MCF 10A (cell line): ENCODE measurements around the gene DCTN5. TPM values are rescaled to one million over a fixed set of nuclear protein-coding genes. Genes with fewer than 3 reads are reported as not detected.

ENCODE experiments used
- BruUV-seq: library from RNA; stranded (reverse); fragments of 400-500 nt; replicated peaks from 2 replicates; lab custom pipeline; 2021; lab: Mats Ljungman, UMichigan
- CTCF ChIA-PET: fragments of 300-600 bp; sonication (Branson Sonifier 250); formaldehyde crosslinking; extraction: SDS; loops from one replicate; lab custom pipeline; 2021; ENCODE audit warnings: antibody characterized with exemption, inconsistent platforms; lab: Yijun Ruan, JAX
- POLR2A ChIA-PET: fragments of 300-600, 350-650 bp; sonication (Branson Sonifier 250); formaldehyde crosslinking; extraction: SDS; loops from one replicate; lab custom pipeline; 2020; ENCODE audit warnings: antibody characterized with exemption, inconsistent platforms; lab: Yijun Ruan, JAX
- DNase-seq: peaks from one replicate; pipeline ENCODE4 v3.0.0-alpha.2; 2018; ENCODE audit not compliant: unreplicated experiment
- H3K27ac Mint-ChIP-seq: one replicate; pipeline ENCODE4 v1.8.0; 2022; ENCODE audit warnings: mild to moderate bottlenecking, low read depth, mixed read lengths; ENCODE audit not compliant: unreplicated experiment
- H3K27me3 Mint-ChIP-seq: one replicate; pipeline ENCODE4 v1.8.0; 2022; ENCODE audit warnings: mixed read lengths; ENCODE audit not compliant: insufficient read depth, unreplicated experiment
- H3K36me3 Mint-ChIP-seq: one replicate; pipeline ENCODE4 v1.8.0; 2022; ENCODE audit warnings: mild to moderate bottlenecking, moderate library complexity, mixed read lengths; ENCODE audit not compliant: insufficient read depth, unreplicated experiment
- H3K4me1 Mint-ChIP-seq: one replicate; pipeline ENCODE4 v1.8.0; 2022; ENCODE audit warnings: mixed read lengths; ENCODE audit not compliant: insufficient read depth, unreplicated experiment
- H3K4me3 Mint-ChIP-seq: one replicate; pipeline ENCODE4 v1.8.0; 2022; ENCODE audit warnings: mild to moderate bottlenecking, moderate library complexity, mixed read lengths; ENCODE audit not compliant: unreplicated experiment
- H3K9me3 Mint-ChIP-seq: one replicate; pipeline ENCODE4 v1.8.0; 2022; ENCODE audit warnings: mixed read lengths; ENCODE audit not compliant: unreplicated experiment
- intact Hi-C: fragments of 100-400 bp; cut with micrococcal nuclease; formaldehyde crosslinking; loops from 2 replicates; pipeline ENCODE4 v1.14.1; 2022
- total RNA-seq: library from RNA; stranded (reverse); gene quantifications from 2 replicates; pipeline ENCODE4 v1.2.3, GENCODE V29; 2022
- TF ChIP-seq, protein P1 (sequence below): fragments of 200-600 bp; IDR thresholded peaks from one replicate; pipeline ENCODE4 v1.8.0; 2022; ENCODE audit warnings: antibody characterized with exemption, mild to moderate bottlenecking; ENCODE audit not compliant: unreplicated experiment

DCTN5 gene
- total RNA-seq, 1 experiment from 2014 or later: 66.6 TPM

- CTCF ChIA-PET: no interaction called here
- Mint-ChIP-seq H3K36me3 (no peaks in the 10 kb centered on the region), H3K9me3 (no peaks in the 10 kb centered on the region), H3K27ac (no peak overlapping the region), H3K27me3 (peaks cover 22% of the 10 kb centered on the region), H3K4me3 (no peak overlapping the region), H3K4me1 (no peaks in the 10 kb centered on the region)
- no peak for DNase-seq
- no TSS peak for BruUV-seq
- intact Hi-C loops: no loop called here
- POLR2A ChIA-PET: no interaction called here
- TF ChIP-seq, protein P1, sequence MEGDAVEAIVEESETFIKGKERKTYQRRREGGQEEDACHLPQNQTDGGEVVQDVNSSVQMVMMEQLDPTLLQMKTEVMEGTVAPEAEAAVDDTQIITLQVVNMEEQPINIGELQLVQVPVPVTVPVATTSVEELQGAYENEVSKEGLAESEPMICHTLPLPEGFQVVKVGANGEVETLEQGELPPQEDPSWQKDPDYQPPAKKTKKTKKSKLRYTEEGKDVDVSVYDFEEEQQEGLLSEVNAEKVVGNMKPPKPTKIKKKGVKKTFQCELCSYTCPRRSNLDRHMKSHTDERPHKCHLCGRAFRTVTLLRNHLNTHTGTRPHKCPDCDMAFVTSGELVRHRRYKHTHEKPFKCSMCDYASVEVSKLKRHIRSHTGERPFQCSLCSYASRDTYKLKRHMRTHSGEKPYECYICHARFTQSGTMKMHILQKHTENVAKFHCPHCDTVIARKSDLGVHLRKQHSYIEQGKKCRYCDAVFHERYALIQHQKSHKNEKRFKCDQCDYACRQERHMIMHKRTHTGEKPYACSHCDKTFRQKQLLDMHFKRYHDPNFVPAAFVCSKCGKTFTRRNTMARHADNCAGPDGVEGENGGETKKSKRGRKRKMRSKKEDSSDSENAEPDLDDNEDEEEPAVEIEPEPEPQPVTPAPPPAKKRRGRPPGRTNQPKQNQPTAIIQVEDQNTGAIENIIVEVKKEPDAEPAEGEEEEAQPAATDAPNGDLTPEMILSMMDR: no peak
These were observed 68.7 kb downstream of the DCTN5 start for GRCh38 chr16:23710008-23710407.

- TF ChIP-seq, protein P1: no peak
- no peak for DNase-seq
- Mint-ChIP-seq H3K27ac (no peak overlapping the region), H3K27me3 (peaks cover 25% of the 10 kb centered on the region), H3K36me3 (no peaks in the 10 kb centered on the region), H3K4me3 (no peak overlapping the region), H3K4me1 (no peaks in the 10 kb centered on the region), H3K9me3 (no peaks in the 10 kb centered on the region)
- CTCF ChIA-PET: interaction anchor here (0.7 kb wide), 1 partner anchor 381 kb away, joined by 4 read pairs; no protein-coding TSS in a partner anchor
- POLR2A ChIA-PET: no interaction called here
- no TSS peak for BruUV-seq
- intact Hi-C loops: no loop called here
These were observed 69.2 kb downstream of the DCTN5 start for GRCh38 chr16:23710504-23710903.

DNA sequence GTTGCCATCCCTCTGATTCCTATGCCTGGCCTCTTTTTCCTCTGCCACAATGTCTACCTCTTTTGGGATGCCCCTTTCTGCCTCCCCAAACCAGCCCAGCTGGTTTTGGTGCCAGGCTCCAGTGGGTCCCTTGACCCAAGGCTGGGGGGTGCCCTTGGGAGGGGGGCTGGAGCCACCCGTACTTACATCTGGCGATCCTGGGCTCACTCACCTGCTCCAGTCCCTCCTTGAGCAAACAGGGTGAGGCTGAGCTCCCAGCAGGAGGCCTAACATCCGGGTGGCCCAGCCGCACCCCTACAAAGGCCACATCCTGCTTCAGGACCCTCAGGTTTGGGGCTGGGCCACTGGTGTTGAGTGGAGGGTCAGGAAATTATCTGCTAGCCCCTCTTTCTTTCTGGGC, 70.5 kb downstream of the DCTN5 start:
- H3K4me1 Mint-ChIP-seq: no peaks in the 10 kb centered on the region
- H3K27me3 Mint-ChIP-seq: peaks cover 30% of the 10 kb centered on the region
- H3K4me3 Mint-ChIP-seq: no peak overlapping the region
- no peak overlapping the region for H3K27ac Mint-ChIP-seq
- ChIA-PET POLR2A (no interaction called here), CTCF (interaction anchor here (0.6 kb wide), 1 partner anchor 325 kb away, joined by 3 read pairs; no protein-coding TSS in a partner anchor)
- intact Hi-C loops: no loop called here
- H3K36me3 Mint-ChIP-seq: no peaks in the 10 kb centered on the region
- TF ChIP-seq, protein P1: no peak
- BruUV-seq: no TSS peak
- no peaks in the 10 kb centered on the region for H3K9me3 Mint-ChIP-seq
- DNase-seq: no peak

DNA sequence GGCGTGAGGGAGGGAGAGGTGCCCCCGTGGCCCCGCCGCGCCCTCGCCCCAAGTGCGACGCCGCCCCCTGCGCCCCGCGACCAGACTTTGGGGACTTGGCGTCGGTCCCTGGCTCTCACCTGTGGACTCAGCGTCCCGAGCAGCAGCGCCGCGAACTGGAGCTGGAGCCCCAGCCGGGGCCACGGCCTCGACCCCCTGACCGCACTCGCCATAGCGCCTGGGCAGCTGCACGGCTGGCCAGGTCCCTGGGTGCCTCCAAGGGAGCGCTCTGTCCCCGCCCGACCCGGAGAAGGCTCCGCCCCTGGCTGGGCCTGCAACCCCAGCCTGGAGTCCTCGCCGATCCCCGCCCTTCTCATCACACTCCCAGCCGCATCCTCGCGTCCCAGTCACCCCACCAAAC, 71.7 kb downstream of the DCTN5 start, which contains the start of gene ERN2:
ERN2 (minus strand) TSS at position 247 of the 400 bp plus-strand sequence; CDS start at position 212, 35 bp downstream.
- no peak for DNase-seq
- POLR2A ChIA-PET: no interaction called here
- CTCF ChIA-PET: no interaction called here
- no peaks in the 10 kb centered on the region for H3K4me1 Mint-ChIP-seq
- H3K9me3 Mint-ChIP-seq: no peaks in the 10 kb centered on the region
- TF ChIP-seq, protein P1: no peak
- H3K27ac Mint-ChIP-seq: no peak within 1 kb of the TSS
- H3K4me3 Mint-ChIP-seq: no peak within 1 kb of the TSS
- peaks cover 42% of the 10 kb centered on the region for H3K27me3 Mint-ChIP-seq
- intact Hi-C loops: no loop called here
- no peaks in the 10 kb centered on the region for H3K36me3 Mint-ChIP-seq
- no TSS peak for BruUV-seq
